NT2/D1 (cell line): ENCODE data around the gene POU3F1.

Experiments
- DNase-seq: peaks from one replicate; pipeline ENCODE4 v3.0.0-alpha.2; 2011; ENCODE audit warnings: low read depth, low spot score
- H3K27me3 ChIP-seq: 2 replicates; pipeline ENCODE4 v1.6.0; 2011; ENCODE audit warnings: mild to moderate bottlenecking; ENCODE audit not compliant: insufficient read length, insufficient read depth
- H3K36me3 ChIP-seq: 2 replicates; pipeline ENCODE4 v1.6.1; 2011; ENCODE audit warnings: mild to moderate bottlenecking, low read length, mixed read lengths; ENCODE audit not compliant: insufficient read depth, insufficient read length
- H3K4me1 ChIP-seq: 2 replicates; pipeline ENCODE4 v1.5.1; 2011; ENCODE audit not compliant: insufficient read depth, insufficient read length
- H3K4me3 ChIP-seq: 2 replicates; pipeline ENCODE4 v1.5.1; 2011; ENCODE audit warnings: low read depth; ENCODE audit not compliant: insufficient read length
- H3K9ac ChIP-seq: 2 replicates; pipeline ENCODE4 v1.6.0; 2011; ENCODE audit warnings: low read depth; ENCODE audit not compliant: insufficient read length
- H3K9me3 ChIP-seq: 2 replicates; pipeline ENCODE4 v1.5.1; 2011; ENCODE audit warnings: mild to moderate bottlenecking, low read length; ENCODE audit not compliant: insufficient read depth
- SUZ12 ChIP-seq: IDR thresholded peaks from 2 replicates; pipeline ENCODE4 v1.6.1; 2011; ENCODE audit not compliant: insufficient read length, insufficient read depth; ENCODE audit errors: extremely low read depth
- YY1 ChIP-seq: IDR thresholded peaks from 2 replicates; pipeline ENCODE4 v1.6.1; 2011; ENCODE audit not compliant: insufficient read length, insufficient read depth
- ZNF274 ChIP-seq: IDR thresholded peaks from 2 replicates; pipeline ENCODE4 v1.6.1; 2011; ENCODE audit warnings: mild to moderate bottlenecking, low read depth, low read length

POU3F1 gene

GRCh38 chr1:37999430-38000232, 47.0 kb downstream of the POU3F1 start:
- H3K27me3 ChIP-seq, result no peaks in the 10 kb centered on the region
- peak overlapping the region; percentile 58 for H3K9ac ChIP-seq
- peaks cover 82% of the 10 kb centered on the region for H3K36me3 ChIP-seq
- no peak overlapping the region for H3K4me3 ChIP-seq
- no peak for DNase-seq
- H3K4me1 ChIP-seq, result peaks cover 46% of the 10 kb centered on the region
- no peaks in the 10 kb centered on the region for H3K9me3 ChIP-seq
- no peak for TF ChIP-seq YY1
- TF ChIP-seq ZNF274, result no peak
- no peak for TF ChIP-seq SUZ12

GRCh38 chr1:37998913-37999429, 47.6 kb downstream of the POU3F1 start:
- peaks cover 80% of the 10 kb centered on the region for H3K36me3 ChIP-seq
- TF ChIP-seq ZNF274 (no peak), YY1 (no peak), SUZ12 (no peak)
- no peak for DNase-seq
- peaks cover 40% of the 10 kb centered on the region for H3K4me1 ChIP-seq
- H3K4me3 ChIP-seq, result no peak overlapping the region
- peak overlapping the region; percentile 58 for H3K9ac ChIP-seq
- H3K27me3 ChIP-seq, result no peaks in the 10 kb centered on the region
- H3K9me3 ChIP-seq, result no peaks in the 10 kb centered on the region

GRCh38 chr1:37998089-37998808, 48.3 kb downstream of the POU3F1 start:
- TF ChIP-seq YY1 (no peak), ZNF274 (no peak), SUZ12 (no peak)
- Histone ChIP-seq H3K27me3 (no peaks in the 10 kb centered on the region), H3K36me3 (peaks cover 73% of the 10 kb centered on the region), H3K9me3 (no peaks in the 10 kb centered on the region), H3K9ac (peak overlapping the region; percentile 12), H3K4me3 (no peak overlapping the region), H3K4me1 (peaks cover 32% of the 10 kb centered on the region)
- no peak for DNase-seq

- Histone ChIP-seq H3K36me3 (peaks cover 65% of the 10 kb centered on the region), H3K9ac (peak overlapping the region; percentile 12), H3K4me1 (peaks cover 31% of the 10 kb centered on the region)
These were observed 49.1 kb downstream of the POU3F1 start for GRCh38 chr1:37997256-37998088.

GRCh38 chr1:37995751-37996345, 50.7 kb downstream of the POU3F1 start:
- Histone ChIP-seq H3K36me3 (peaks cover 54% of the 10 kb centered on the region), H3K4me1 (peaks cover 23% of the 10 kb centered on the region), H3K27me3 (no peaks in the 10 kb centered on the region), H3K4me3 (no peak overlapping the region), H3K9me3 (no peaks in the 10 kb centered on the region), H3K9ac (no peak overlapping the region)
- TF ChIP-seq YY1 (no peak), SUZ12 (no peak), ZNF274 (no peak)
- no peak for DNase-seq

More at GRCh38 chr1:37997256-37998088, 49.1 kb downstream of the POU3F1 start:
- H3K4me3 ChIP-seq, result no peak overlapping the region
- DNase-seq, result no peak
- no peaks in the 10 kb centered on the region for H3K9me3 ChIP-seq
- H3K27me3 ChIP-seq, result no peaks in the 10 kb centered on the region
- TF ChIP-seq YY1 (no peak), ZNF274 (no peak), SUZ12 (no peak)

- no peak overlapping the region for H3K4me3 ChIP-seq
- TF ChIP-seq YY1 (no peak), ZNF274 (no peak), SUZ12 (no peak)
- no peak overlapping the region for H3K9ac ChIP-seq
These were observed 51.6 kb downstream of the POU3F1 start for GRCh38 chr1:37994886-37995566.

More at GRCh38 chr1:37994886-37995566, 51.6 kb downstream of the POU3F1 start:
- H3K9me3 ChIP-seq, result no peaks in the 10 kb centered on the region
- no peak for DNase-seq
- H3K27me3 ChIP-seq, result no peaks in the 10 kb centered on the region
- H3K4me1 ChIP-seq, result peaks cover 16% of the 10 kb centered on the region
- H3K36me3 ChIP-seq, result peaks cover 52% of the 10 kb centered on the region
